Measurements from ENCODE around the gene PTPRE.

- TF ChIP-seq CTCF (IDR thresholded peaks at IDR 0.05; ENCODE audit: low read depth, low read length, poor library complexity, severe bottlenecking) (no peak), EZH2phosphoT487 (IDR thresholded peaks at IDR 0.05; ENCODE audit: borderline replicate concordance, low read length) (no peak)
Observed at GRCh38 chr10:128049226-128050120, 142.6 kb downstream of the PTPRE start.
